GM12875 (cell line): ENCODE measurements around the gene CTBP1.

Experiments used
- H3K4me3 ChIP-seq: one replicate; pipeline ENCODE4 v1.5.1; 2011; ENCODE audit warnings: low read depth, low read length, control low read depth
- CTCF ChIP-seq: IDR thresholded peaks from 2 replicates; pipeline ENCODE4 v1.5.1; 2011; ENCODE audit warnings: low read depth, mild to moderate bottlenecking, control low read depth, inconsistent platforms, low read length, moderate library complexity, borderline replicate concordance; ENCODE audit not compliant: insufficient read depth

The CTBP1 gene

DNA sequence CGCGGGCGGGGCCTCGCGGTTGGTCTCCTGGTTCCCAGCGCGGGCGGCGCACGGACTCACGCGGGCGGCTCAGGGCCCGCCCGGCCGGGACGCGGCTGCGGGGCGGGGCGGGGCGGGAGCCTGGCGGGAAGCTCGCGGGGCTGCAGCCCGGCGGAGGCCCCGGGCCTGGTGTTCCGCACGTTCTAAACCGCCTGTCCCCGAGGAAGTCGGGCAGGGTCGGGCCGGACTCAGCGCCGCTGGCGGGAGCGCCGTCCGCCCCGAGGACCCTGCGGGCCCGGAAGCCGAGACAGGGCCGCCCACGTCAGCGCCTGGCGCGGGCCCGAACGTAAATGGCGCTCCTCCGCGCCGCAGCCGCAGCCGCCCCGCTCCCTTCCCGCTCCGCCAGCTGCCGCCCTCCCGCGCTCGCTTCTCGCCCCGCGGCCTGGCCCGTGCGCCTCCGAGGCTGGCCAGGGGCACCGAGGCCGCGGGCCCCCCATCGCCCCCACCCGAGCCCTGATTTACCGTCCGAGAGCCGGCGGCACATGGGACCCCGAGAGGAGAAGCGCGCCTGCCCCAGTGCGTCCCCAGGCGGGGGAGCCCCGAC is 309 bp upstream of the CTBP1 start:
- peak overlapping the region; percentile 75 for H3K4me3 ChIP-seq
- no peak for TF ChIP-seq CTCF

GRCh38 chr4:1247864-1248244 is 1.1 kb downstream of the CTBP1 start:
- TF ChIP-seq CTCF: no peak
- H3K4me3 ChIP-seq: peak overlapping the region; percentile 83

DNA sequence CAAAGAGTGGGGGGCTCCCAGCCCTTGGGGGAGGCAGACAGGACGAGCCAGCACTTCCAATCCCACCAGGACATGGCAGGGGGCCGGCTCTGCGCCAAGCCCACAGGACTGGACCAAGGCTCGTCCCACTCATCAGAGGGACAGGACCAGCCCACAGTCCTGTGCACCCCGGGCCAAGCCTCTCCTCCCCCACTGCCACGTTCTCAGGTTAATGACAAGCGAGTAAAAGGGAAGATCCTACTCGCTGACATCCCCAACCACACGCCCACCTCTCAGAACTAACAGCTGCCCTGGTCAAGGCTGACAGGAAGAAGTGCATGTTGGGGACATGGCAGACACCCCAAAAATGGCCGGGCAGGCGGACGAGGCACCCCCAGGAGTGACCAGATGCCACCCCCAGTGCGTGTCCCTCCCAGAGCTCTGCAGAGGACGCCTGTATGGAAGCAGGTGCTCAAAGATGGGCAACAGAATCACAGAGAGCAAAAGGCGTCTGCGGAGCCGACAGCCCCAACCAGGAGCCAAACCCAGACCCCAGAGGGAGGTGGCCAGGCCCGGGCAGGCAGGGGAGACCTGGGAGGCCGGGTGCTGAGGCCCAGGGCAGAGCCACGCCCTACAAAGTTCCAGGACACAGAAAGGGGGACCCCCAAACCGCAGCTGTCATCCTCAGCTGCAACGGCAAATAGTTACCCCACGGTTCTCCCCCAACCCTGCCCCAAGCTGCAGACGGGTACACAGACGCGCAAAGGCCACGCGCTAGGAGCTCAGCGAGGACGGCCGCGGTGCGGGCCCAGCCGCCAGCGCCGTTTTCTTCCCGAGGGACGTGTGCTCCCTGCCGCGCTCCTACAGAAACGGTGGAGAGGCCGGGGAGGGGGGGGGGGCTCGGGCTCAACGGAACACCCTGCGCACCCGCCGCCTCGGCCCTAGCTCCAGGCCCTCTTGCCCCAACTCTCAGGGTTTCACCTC is 1.7 kb downstream of the CTBP1 start:
- no peak for TF ChIP-seq CTCF
- H3K4me3 ChIP-seq: peak overlapping the region; percentile 83

- peak overlapping the region; percentile 83 for H3K4me3 ChIP-seq
- TF ChIP-seq CTCF: no peak
These were observed 2.6 kb downstream of the CTBP1 start for GRCh38 chr4:1246111-1246881.

- no peak overlapping the region for H3K4me3 ChIP-seq
- no peak for TF ChIP-seq CTCF
These were observed 3.4 kb downstream of the CTBP1 start for GRCh38 chr4:1245481-1246051.

DNA sequence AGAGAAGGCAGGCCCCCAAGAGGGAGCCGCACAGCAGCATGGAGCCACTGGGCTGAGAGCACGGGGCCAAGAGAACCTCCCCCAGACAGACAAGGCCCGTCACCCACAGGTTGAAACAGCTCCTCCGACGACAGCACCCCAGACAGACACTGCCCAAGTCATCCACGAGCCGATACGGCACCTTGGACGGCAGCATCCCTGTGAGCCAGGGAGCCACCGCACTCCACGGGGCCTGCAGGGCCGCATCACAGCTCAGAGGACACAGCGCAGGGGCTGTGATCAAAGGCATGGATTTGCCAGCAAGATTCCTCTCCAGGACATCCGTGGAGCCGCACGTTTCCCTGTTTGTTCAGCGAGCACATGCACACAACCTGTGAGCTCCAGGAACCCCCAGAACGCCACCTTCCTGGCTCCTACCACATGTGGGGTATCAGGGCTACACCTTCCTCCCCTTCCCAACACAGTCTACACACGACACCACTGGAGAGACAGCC is 3.9 kb downstream of the CTBP1 start:
- no peak for TF ChIP-seq CTCF
- H3K4me3 ChIP-seq: no peak overlapping the region
